ENCODE results near the gene APOL1. TPM values are rescaled to one million over a fixed set of nuclear protein-coding genes. Genes with fewer than 3 reads are reported as not detected.

The APOL1 gene
- total and polyA plus RNA-seq, 2 donors (not counting 3 experiments of a cell fraction or from before 2014, with no cell fraction given): 8.2 to 14.1 TPM

DNA sequence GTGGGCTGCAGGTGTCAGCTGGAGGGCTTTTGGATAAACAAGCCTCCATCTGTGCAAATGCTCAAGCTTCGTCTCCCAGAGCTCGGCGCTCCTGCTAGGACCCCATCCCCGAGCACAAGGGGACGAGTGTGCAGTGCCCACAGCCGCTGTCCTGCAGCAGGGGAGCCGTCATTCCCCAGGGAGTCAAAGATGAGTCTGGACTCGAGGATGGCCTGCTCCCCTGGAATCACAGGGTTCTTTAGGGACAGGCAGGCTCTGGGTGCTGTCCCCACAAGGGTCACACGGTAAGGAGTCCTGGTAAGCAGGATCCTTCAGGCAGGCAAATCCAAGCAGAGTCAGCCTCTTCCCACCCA lies 50.2 kb downstream of the APOL1 start:
- dilution Hi-C loops (cut with MboI; ENCODE audit: extremely low pct_ligation_motif_present, low sequenced_read_pairs): no loop called here
- Histone ChIP-seq H3K27ac (ENCODE audit: insufficient read depth, low read depth, low read length) (no peak overlapping the region), H4K20me1 (replicated peaks; ENCODE audit: control insufficient read depth, extremely low read depth, insufficient read depth, low read length) (no peaks in the 10 kb centered on the region), H3K4me2 (ENCODE audit: insufficient read depth, low read length) (no peak overlapping the region), H3K79me2 (ENCODE audit: control insufficient read depth, insufficient read depth, low read length) (peaks cover 79% of the 10 kb centered on the region), H3K9ac (replicated peaks; ENCODE audit: extremely low read depth, insufficient read depth, low read length) (no peak overlapping the region), H2AFZ (ENCODE audit: low read depth, low read length) (no peak overlapping the region), H3K4me3 (replicated peaks in 1 of 3; ENCODE audit: insufficient read depth in 1 of 3, low read depth in 1 of 3, low read length in 3 of 3) (no peak overlapping the region), H3K9me1 (replicated peaks; ENCODE audit: control insufficient read depth, extremely low read depth, insufficient read depth, low read length) (no peaks in the 10 kb centered on the region), H3K27me3 (ENCODE audit: control insufficient read depth in 2 of 2, insufficient read depth in 2 of 2, low read length in 2 of 2) (no peaks in the 10 kb centered on the region), H3K9me3 (replicated peaks; ENCODE audit: control insufficient read depth, insufficient read depth, low read length) (no peaks in the 10 kb centered on the region), H3K4me1 (ENCODE audit: control insufficient read depth, extremely low read depth, insufficient read depth, low read length) (peaks cover 10% of the 10 kb centered on the region), H3K36me3 (ENCODE audit: control insufficient read depth in 2 of 2, extremely low read depth in 1 of 2, insufficient read depth in 2 of 2, low read length in 2 of 2) (peaks cover 84 to 90% of the 10 kb centered on the region in 2 experiments)
- ChIA-PET CTCF (interaction anchor here (1.9 to 5.6 kb wide), 2 partner anchors 167 to 184 kb away, joined by 7 to 68 read pairs; no protein-coding TSS in a partner anchor), POLR2A (interaction anchor here (0.7 kb wide), 1 partner anchor 29 kb away, joined by 5 read pairs; no protein-coding TSS in a partner anchor)
- TF ChIP-seq JUN (IDR thresholded peaks at IDR 0.05; ENCODE audit: borderline replicate concordance, insufficient read depth, insufficient read length, low read depth): no peak
- TF ChIP-seq POLR2AphosphoS5 (IDR thresholded peaks at IDR 0.05; ENCODE audit: insufficient read depth, low read depth, low read length): peak; percentile 34
- no TSS peak for BruUV-seq (replicated peaks)
- DNase-seq (ENCODE audit: low read depth, low spot score): no peak
- intact Hi-C loops (cut with micrococcal nuclease): no loop called here
- no peak for FAIRE-seq

DNA sequence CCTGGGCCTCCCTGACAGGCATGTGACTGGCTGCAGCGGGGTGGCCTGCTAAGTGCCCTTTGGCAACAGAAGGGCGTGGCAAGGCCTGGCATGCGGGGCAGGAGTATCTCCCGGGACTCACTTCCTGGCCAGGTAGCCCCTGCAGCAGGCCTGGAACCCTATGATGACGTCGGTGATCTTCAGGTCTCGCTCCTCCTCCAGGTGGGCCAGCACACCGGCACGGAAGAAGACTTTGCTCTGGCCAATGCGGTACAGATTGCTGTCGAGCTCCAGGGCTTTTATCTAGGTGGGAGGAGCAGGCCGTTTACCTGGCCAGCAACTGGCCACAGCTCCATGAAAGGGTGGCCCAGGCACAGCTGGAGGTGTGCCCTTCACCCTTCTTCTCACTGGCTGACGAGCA lies 50.9 kb downstream of the APOL1 start:
- TF ChIP-seq MYC (IDR thresholded peaks at IDR 0.05; ENCODE audit: low read depth, low read length): no peak
- TF ChIP-seq POLR2A (IDR thresholded peaks at IDR 0.05; ENCODE audit: low read depth, low read length): peak; percentile 21
- TF ChIP-seq GATA2 (IDR thresholded peaks at IDR 0.05; ENCODE audit: insufficient read depth, insufficient read length, low read depth, low read length): no peak
- Histone ChIP-seq H3K27me3 (ENCODE audit: control insufficient read depth in 2 of 2, insufficient read depth in 2 of 2, low read length in 2 of 2) (no peaks in the 10 kb centered on the region), H3K27ac (ENCODE audit: insufficient read depth, low read depth, low read length) (no peak overlapping the region), H3K36me3 (ENCODE audit: control insufficient read depth in 2 of 2, extremely low read depth in 1 of 2, insufficient read depth in 2 of 2, low read length in 2 of 2) (peaks cover 81 to 89% of the 10 kb centered on the region in 2 experiments), H4K20me1 (replicated peaks; ENCODE audit: control insufficient read depth, extremely low read depth, insufficient read depth, low read length) (no peaks in the 10 kb centered on the region), H3K4me1 (ENCODE audit: control insufficient read depth, extremely low read depth, insufficient read depth, low read length) (peaks cover 10% of the 10 kb centered on the region), H3K4me3 (replicated peaks in 1 of 3; ENCODE audit: insufficient read depth in 1 of 3, low read depth in 1 of 3, low read length in 3 of 3) (no peak overlapping the region), H3K9me1 (replicated peaks; ENCODE audit: control insufficient read depth, extremely low read depth, insufficient read depth, low read length) (no peaks in the 10 kb centered on the region), H3K4me2 (ENCODE audit: insufficient read depth, low read length) (no peak overlapping the region), H2AFZ (ENCODE audit: low read depth, low read length) (no peak overlapping the region), H3K79me2 (ENCODE audit: control insufficient read depth, insufficient read depth, low read length) (peaks cover 77% of the 10 kb centered on the region), H3K9ac (replicated peaks; ENCODE audit: extremely low read depth, insufficient read depth, low read length) (no peak overlapping the region), H3K9me3 (replicated peaks; ENCODE audit: control insufficient read depth, insufficient read depth, low read length) (no peaks in the 10 kb centered on the region)
- FAIRE-seq (no peak), DNase-seq (ENCODE audit: low read depth, low spot score) (no peak)
- POLR2A ChIA-PET: interaction anchor here (0.7 kb wide), 1 partner anchor 28 kb away, joined by 5 read pairs; no protein-coding TSS in a partner anchor
- no TSS peak for BruUV-seq (replicated peaks)
- intact Hi-C loops (cut with micrococcal nuclease) (no loop called here), dilution Hi-C loops (cut with MboI; ENCODE audit: extremely low pct_ligation_motif_present, low sequenced_read_pairs) (no loop called here)
- CTCF ChIA-PET: interaction anchor here (1.9 to 3.1 kb wide), 2 partner anchors 166 to 183 kb away, joined by 7 to 10 read pairs; no protein-coding TSS in a partner anchor
